ENCODE data around the gene MT3. TPM values are rescaled to one million over a fixed set of nuclear protein-coding genes. Genes with fewer than 3 reads are reported as not detected.

MT3 gene
- total RNA-seq, 1 experiment from 2014 or later, result not detected

DNA sequence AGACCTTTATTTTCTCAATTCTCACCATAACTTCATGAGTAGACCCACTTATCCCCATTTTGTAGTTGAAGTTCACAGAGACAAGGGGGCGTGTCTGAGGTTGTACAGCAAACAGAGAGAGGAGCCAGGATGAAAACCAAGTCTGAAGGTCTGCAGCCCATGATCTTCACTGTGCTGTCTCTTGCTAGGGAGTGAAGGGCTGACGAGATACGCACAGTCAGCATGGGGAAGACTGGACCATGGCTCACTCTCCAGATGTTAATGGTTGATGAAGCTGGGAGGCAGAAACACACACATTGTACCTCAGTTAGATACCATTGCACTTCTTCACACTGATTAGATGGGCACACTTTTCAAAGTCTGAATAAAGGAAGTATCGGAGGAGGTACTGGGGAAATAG, 30.2 kb upstream of the MT3 start:
- TF ChIP-seq, protein P1, sequence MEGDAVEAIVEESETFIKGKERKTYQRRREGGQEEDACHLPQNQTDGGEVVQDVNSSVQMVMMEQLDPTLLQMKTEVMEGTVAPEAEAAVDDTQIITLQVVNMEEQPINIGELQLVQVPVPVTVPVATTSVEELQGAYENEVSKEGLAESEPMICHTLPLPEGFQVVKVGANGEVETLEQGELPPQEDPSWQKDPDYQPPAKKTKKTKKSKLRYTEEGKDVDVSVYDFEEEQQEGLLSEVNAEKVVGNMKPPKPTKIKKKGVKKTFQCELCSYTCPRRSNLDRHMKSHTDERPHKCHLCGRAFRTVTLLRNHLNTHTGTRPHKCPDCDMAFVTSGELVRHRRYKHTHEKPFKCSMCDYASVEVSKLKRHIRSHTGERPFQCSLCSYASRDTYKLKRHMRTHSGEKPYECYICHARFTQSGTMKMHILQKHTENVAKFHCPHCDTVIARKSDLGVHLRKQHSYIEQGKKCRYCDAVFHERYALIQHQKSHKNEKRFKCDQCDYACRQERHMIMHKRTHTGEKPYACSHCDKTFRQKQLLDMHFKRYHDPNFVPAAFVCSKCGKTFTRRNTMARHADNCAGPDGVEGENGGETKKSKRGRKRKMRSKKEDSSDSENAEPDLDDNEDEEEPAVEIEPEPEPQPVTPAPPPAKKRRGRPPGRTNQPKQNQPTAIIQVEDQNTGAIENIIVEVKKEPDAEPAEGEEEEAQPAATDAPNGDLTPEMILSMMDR (IDR thresholded peaks at IDR 0.05), result no peak
- TF ChIP-seq, protein P2, sequence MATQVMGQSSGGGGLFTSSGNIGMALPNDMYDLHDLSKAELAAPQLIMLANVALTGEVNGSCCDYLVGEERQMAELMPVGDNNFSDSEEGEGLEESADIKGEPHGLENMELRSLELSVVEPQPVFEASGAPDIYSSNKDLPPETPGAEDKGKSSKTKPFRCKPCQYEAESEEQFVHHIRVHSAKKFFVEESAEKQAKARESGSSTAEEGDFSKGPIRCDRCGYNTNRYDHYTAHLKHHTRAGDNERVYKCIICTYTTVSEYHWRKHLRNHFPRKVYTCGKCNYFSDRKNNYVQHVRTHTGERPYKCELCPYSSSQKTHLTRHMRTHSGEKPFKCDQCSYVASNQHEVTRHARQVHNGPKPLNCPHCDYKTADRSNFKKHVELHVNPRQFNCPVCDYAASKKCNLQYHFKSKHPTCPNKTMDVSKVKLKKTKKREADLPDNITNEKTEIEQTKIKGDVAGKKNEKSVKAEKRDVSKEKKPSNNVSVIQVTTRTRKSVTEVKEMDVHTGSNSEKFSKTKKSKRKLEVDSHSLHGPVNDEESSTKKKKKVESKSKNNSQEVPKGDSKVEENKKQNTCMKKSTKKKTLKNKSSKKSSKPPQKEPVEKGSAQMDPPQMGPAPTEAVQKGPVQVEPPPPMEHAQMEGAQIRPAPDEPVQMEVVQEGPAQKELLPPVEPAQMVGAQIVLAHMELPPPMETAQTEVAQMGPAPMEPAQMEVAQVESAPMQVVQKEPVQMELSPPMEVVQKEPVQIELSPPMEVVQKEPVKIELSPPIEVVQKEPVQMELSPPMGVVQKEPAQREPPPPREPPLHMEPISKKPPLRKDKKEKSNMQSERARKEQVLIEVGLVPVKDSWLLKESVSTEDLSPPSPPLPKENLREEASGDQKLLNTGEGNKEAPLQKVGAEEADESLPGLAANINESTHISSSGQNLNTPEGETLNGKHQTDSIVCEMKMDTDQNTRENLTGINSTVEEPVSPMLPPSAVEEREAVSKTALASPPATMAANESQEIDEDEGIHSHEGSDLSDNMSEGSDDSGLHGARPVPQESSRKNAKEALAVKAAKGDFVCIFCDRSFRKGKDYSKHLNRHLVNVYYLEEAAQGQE (IDR thresholded peaks at IDR 0.05; ENCODE audit: insufficient read depth in 1 of 2, low read depth in 2 of 2, low read length in 1 of 2), result no peak
- no peak for TF ChIP-seq SIN3A (IDR thresholded peaks at IDR 0.05; ENCODE audit: borderline replicate concordance, insufficient read depth, low read depth, low read length)
- TF ChIP-seq TCF7L2 (IDR thresholded peaks at IDR 0.05; ENCODE audit: low read depth, low read length), result no peak
- no peak for TF ChIP-seq POLR2AphosphoS5 (IDR thresholded peaks at IDR 0.05; ENCODE audit: low read depth, low read length)
- H3K4me3 ChIP-seq (ENCODE audit: low read depth in 2 of 2, low read length in 2 of 2), result no peak overlapping the region
- H3K9me3 ChIP-seq (ENCODE audit: control insufficient read depth, insufficient read depth, low read depth, low read length), result no peaks in the 10 kb centered on the region
- ChIA-PET CTCF (no interaction called here), POLR2A (no interaction called here)
- H3K27me3 ChIP-seq (ENCODE audit: control insufficient read depth, insufficient read depth, low read length), result no peaks in the 10 kb centered on the region
- ATAC-seq, result no peak
- intact Hi-C loops (cut with micrococcal nuclease; ENCODE audit: unreplicated experiment) (no loop called here), in situ Hi-C loops (cut with HindIII; ENCODE audit: low pct_unique_long_range_greater_than_20kb, low sequenced_read_pairs) (no loop called here)
- no peak for DNase-seq (ENCODE audit: low read depth, low spot score)
- BruUV-seq (replicated peaks), result no TSS peak
- no peaks in the 10 kb centered on the region for H3K36me3 ChIP-seq (ENCODE audit: control insufficient read depth, insufficient read depth, low read length)
- no peak overlapping the region for H3K27ac ChIP-seq (ENCODE audit: low read length)
- no peaks in the 10 kb centered on the region for H3K4me1 ChIP-seq (ENCODE audit: control insufficient read depth, insufficient read depth, low read length)

GRCh38 chr16:56560447-56560846, 28.9 kb upstream of the MT3 start:
- TF ChIP-seq, protein P2 (IDR thresholded peaks at IDR 0.05; ENCODE audit: insufficient read depth in 1 of 2, low read depth in 2 of 2, low read length in 1 of 2), result no peak
- TF ChIP-seq TCF7L2 (IDR thresholded peaks at IDR 0.05; ENCODE audit: low read depth, low read length) (no peak), SIN3A (IDR thresholded peaks at IDR 0.05; ENCODE audit: borderline replicate concordance, insufficient read depth, low read depth, low read length) (no peak), POLR2AphosphoS5 (IDR thresholded peaks at IDR 0.05; ENCODE audit: low read depth, low read length) (no peak)
- TF ChIP-seq, protein P1 (IDR thresholded peaks at IDR 0.05), result no peak
- in situ Hi-C loops (cut with HindIII; ENCODE audit: low pct_unique_long_range_greater_than_20kb, low sequenced_read_pairs) (no loop called here), intact Hi-C loops (cut with micrococcal nuclease; ENCODE audit: unreplicated experiment) (no loop called here)
- BruUV-seq (replicated peaks), result no TSS peak
- no peak overlapping the region for H3K4me3 ChIP-seq (ENCODE audit: low read depth in 2 of 2, low read length in 2 of 2)
- ATAC-seq, result no peak
- DNase-seq (ENCODE audit: low read depth, low spot score), result no peak
- no peaks in the 10 kb centered on the region for H3K27me3 ChIP-seq (ENCODE audit: control insufficient read depth, insufficient read depth, low read length)
- CTCF ChIA-PET, result no interaction called here
- H3K4me1 ChIP-seq (ENCODE audit: control insufficient read depth, insufficient read depth, low read length), result no peaks in the 10 kb centered on the region
- H3K27ac ChIP-seq (ENCODE audit: low read length), result no peak overlapping the region
- no peaks in the 10 kb centered on the region for H3K36me3 ChIP-seq (ENCODE audit: control insufficient read depth, insufficient read depth, low read length)
- no peaks in the 10 kb centered on the region for H3K9me3 ChIP-seq (ENCODE audit: control insufficient read depth, insufficient read depth, low read depth, low read length)
- POLR2A ChIA-PET, result interaction anchor here (0.6 kb wide), 1 partner anchor 82 kb away, joined by 7 read pairs; no protein-coding TSS in a partner anchor

All from Panc1 (cell line).